PC-3 (cell line): ENCODE data around the gene PHEX. TPM values are rescaled to one million over a fixed set of nuclear protein-coding genes. Genes with fewer than 3 reads are reported as not detected.

ENCODE experiments used
- ATAC-seq: fragments of 200-7000 bp; cut with Tn5 transposase; 2 replicates; pipeline ENCODE4 v1.9.1; 2020; ENCODE audit warnings: mild to moderate bottlenecking, moderate library complexity
- BruUV-seq: library from RNA; stranded (reverse); fragments of 400-500 nt; replicated peaks from 2 replicates; lab custom pipeline; 2021; lab: Mats Ljungman, UMichigan
- CTCF ChIA-PET: fragments of 300-600 bp; sonication (Branson Sonifier 250); formaldehyde crosslinking; loops from one replicate; lab custom pipeline; 2022; ENCODE audit warnings: antibody characterized with exemption; lab: Charles Lee
- POLR2A ChIA-PET: fragments of 300-600 bp; sonication (Branson Sonifier 250); formaldehyde crosslinking; loops from one replicate; lab custom pipeline; 2022; ENCODE audit warnings: antibody characterized with exemption; ENCODE audit not compliant: unreplicated experiment; lab: Charles Lee
- DNase-seq: peaks from one replicate; pipeline ENCODE4 v3.0.0-alpha.2; 2015
- H2AFZ ChIP-seq: fragments of 300-600 bp; sonication (generic); 2 replicates; pipeline ENCODE4 v1.6.0; 2016; ENCODE audit warnings: antibody characterized with exemption, low read length
- H3F3A ChIP-seq: fragments of 300-600 bp; sonication (generic); one replicate; pipeline ENCODE4 v1.6.0; 2017; ENCODE audit warnings: antibody characterized with exemption, low read length, control low read depth, mild to moderate bottlenecking; ENCODE audit not compliant: unreplicated experiment
- H3K27ac ChIP-seq: fragments of 300-600 bp; sonication (generic); 2 replicates; pipeline ENCODE4 v1.5.1; 2016; ENCODE audit warnings: mild to moderate bottlenecking, low read length
- H3K27me3 ChIP-seq: fragments of 300-600 bp; sonication (generic); 2 replicates; pipeline ENCODE4 v1.6.1; 2016; ENCODE audit warnings: low read length, mixed read lengths
- H3K36me3 ChIP-seq: fragments of 300-600 bp; sonication (generic); 2 replicates; pipeline ENCODE4 v1.6.1; 2016; ENCODE audit warnings: low read depth, mixed run types, low read length, mixed read lengths
- H3K4me1 ChIP-seq: fragments of 300-600 bp; sonication (generic); 2 replicates; pipeline ENCODE4 v1.5.1; 2016; ENCODE audit warnings: low read length; ENCODE audit not compliant: insufficient read depth
- H3K4me2 ChIP-seq: fragments of 300-600 bp; sonication (generic); 2 replicates; pipeline ENCODE4 v1.6.0; 2016; ENCODE audit warnings: low read length
- H3K4me3 ChIP-seq: fragments of 300-600 bp; sonication (generic); 2 replicates; pipeline ENCODE4 v1.5.1; 2016; ENCODE audit warnings: mild to moderate bottlenecking, low read length, mixed read lengths
- H3K79me2 ChIP-seq: fragments of 300-600 bp; sonication (generic); 2 replicates; pipeline ENCODE4 v1.6.1; 2017; ENCODE audit warnings: low read length, mixed read lengths
- H3K9ac ChIP-seq: fragments of 300-600 bp; sonication (generic); 2 replicates; pipeline ENCODE4 v1.6.0; 2016; ENCODE audit warnings: mild to moderate bottlenecking, low read length
- H3K9me2 ChIP-seq: fragments of 300-600 bp; sonication (generic); replicated peaks from 2 replicates; pipeline ENCODE4 v1.6.1; 2016; ENCODE audit warnings: mixed run types, low read length, mixed read lengths
- H3K9me3 ChIP-seq: fragments of 300-600 bp; sonication (generic); 2 replicates; pipeline ENCODE4 v1.6.1; 2016; ENCODE audit warnings: low read length, mixed read lengths
- H4K20me1 ChIP-seq: fragments of 300-600 bp; sonication (generic); 2 replicates; pipeline ENCODE4 v1.6.1; 2016; ENCODE audit warnings: low read length, mixed read lengths
- EZH2 ChIP-seq: fragments of 300-600 bp; sonication (generic); IDR thresholded peaks from one replicate; pipeline ENCODE4 v1.6.1; 2017; ENCODE audit warnings: antibody characterized with exemption, mild to moderate bottlenecking, low read length; ENCODE audit not compliant: unreplicated experiment
- EZH2phosphoT487 ChIP-seq: fragments of 300-600 bp; sonication (generic); IDR thresholded peaks from 2 replicates; pipeline ENCODE4 v1.6.1; 2018; ENCODE audit warnings: mild to moderate bottlenecking, antibody characterized with exemption, low read length, borderline replicate concordance
- intact Hi-C: fragments of 100-400 bp; cut with micrococcal nuclease; formaldehyde crosslinking; loops from 2 replicates; pipeline ENCODE4 v1.9.0; 2023
- total RNA-seq: library from RNA; depleted of rRNA; stranded (reverse); fragments of >200 nt; gene quantifications from 2 replicates; pipeline ENCODE4 v1.2.3, GENCODE V29; 2014
- TF ChIP-seq, protein P1 (sequence below): fragments of 300-600 bp; sonication (generic); conservative IDR thresholded peaks from 2 replicates; pipeline ENCODE4 v1.5.1; 2017; ENCODE audit warnings: antibody characterized with exemption, low read depth, mild to moderate bottlenecking, low read length

The PHEX gene
- total RNA-seq, 1 experiment from 2014 or later = 0.62 TPM

DNA sequence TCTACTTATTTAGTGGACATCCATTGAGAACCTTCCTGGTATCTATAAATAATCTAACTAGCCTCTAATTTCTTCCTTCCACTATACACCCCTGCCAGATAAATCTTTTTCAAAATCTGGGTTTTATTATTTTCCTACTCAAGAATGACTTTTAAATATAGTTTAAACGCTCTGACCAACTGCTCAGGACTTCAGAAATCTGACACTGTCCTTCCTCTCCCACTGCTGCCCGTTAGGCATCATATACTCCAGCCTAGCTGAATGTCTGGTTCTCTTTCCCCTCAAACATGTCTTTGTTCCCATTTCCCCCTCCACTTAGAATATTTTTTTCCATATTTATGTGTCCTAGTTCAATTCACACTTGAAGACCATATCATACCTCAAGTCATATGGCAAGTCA is 205.4 kb downstream of the PHEX start:
- no peaks in the 10 kb centered on the region for H3K9me3 ChIP-seq
- ATAC-seq (no peak), DNase-seq (no peak)
- H3K4me2 ChIP-seq = no peak overlapping the region
- no peak overlapping the region for H3K9ac ChIP-seq
- no peaks in the 10 kb centered on the region for H3K4me1 ChIP-seq
- no peaks in the 10 kb centered on the region for H3K9me2 ChIP-seq
- BruUV-seq = no TSS peak
- CTCF ChIA-PET = no interaction called here
- H3F3A ChIP-seq = no peaks in the 10 kb centered on the region
- H4K20me1 ChIP-seq = no peaks in the 10 kb centered on the region
- H3K27me3 ChIP-seq = no peaks in the 10 kb centered on the region
- intact Hi-C loops = no loop called here
- no peak overlapping the region for H3K27ac ChIP-seq
- no peak overlapping the region for H3K4me3 ChIP-seq
- no peak for TF ChIP-seq EZH2phosphoT487
- H2AFZ ChIP-seq = no peak overlapping the region
- H3K36me3 ChIP-seq = no peaks in the 10 kb centered on the region
- no peaks in the 10 kb centered on the region for H3K79me2 ChIP-seq
- POLR2A ChIA-PET = no interaction called here

DNA sequence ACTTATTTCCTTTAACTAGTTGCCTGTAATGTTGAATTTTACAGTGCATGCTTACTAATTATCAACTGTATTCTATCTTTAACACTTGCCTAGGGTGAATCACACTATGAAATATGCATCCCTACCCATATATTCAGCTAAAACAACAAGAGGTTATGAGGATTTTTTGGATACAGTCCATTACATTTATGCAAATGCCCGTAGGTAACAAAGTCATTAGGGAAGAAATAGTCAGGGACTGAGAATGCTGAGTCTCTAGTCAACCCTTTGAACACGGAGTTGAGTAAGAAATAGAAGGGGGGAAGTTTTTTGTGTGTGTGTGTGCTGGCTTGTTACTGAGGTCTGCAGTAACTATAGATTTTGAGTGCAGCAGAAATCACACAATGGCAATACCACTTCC is 214.5 kb downstream of the PHEX start:
- Histone ChIP-seq H3K27me3 (no peaks in the 10 kb centered on the region), H3K4me2 (no peak overlapping the region), H4K20me1 (no peaks in the 10 kb centered on the region), H2AFZ (no peak overlapping the region), H3K27ac (no peak overlapping the region), H3K9me3 (no peaks in the 10 kb centered on the region), H3K79me2 (no peaks in the 10 kb centered on the region), H3K36me3 (no peaks in the 10 kb centered on the region), H3K9ac (no peak overlapping the region), H3K4me3 (no peak overlapping the region), H3K4me1 (no peaks in the 10 kb centered on the region), H3F3A (no peaks in the 10 kb centered on the region), H3K9me2 (no peaks in the 10 kb centered on the region)
- ATAC-seq (no peak), DNase-seq (no peak)
- BruUV-seq = no TSS peak
- intact Hi-C loops = no loop called here
- ChIA-PET POLR2A (no interaction called here), CTCF (no interaction called here)
- TF ChIP-seq, protein P1, sequence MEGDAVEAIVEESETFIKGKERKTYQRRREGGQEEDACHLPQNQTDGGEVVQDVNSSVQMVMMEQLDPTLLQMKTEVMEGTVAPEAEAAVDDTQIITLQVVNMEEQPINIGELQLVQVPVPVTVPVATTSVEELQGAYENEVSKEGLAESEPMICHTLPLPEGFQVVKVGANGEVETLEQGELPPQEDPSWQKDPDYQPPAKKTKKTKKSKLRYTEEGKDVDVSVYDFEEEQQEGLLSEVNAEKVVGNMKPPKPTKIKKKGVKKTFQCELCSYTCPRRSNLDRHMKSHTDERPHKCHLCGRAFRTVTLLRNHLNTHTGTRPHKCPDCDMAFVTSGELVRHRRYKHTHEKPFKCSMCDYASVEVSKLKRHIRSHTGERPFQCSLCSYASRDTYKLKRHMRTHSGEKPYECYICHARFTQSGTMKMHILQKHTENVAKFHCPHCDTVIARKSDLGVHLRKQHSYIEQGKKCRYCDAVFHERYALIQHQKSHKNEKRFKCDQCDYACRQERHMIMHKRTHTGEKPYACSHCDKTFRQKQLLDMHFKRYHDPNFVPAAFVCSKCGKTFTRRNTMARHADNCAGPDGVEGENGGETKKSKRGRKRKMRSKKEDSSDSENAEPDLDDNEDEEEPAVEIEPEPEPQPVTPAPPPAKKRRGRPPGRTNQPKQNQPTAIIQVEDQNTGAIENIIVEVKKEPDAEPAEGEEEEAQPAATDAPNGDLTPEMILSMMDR = no peak
- TF ChIP-seq EZH2 (no peak), EZH2phosphoT487 (no peak)

DNA sequence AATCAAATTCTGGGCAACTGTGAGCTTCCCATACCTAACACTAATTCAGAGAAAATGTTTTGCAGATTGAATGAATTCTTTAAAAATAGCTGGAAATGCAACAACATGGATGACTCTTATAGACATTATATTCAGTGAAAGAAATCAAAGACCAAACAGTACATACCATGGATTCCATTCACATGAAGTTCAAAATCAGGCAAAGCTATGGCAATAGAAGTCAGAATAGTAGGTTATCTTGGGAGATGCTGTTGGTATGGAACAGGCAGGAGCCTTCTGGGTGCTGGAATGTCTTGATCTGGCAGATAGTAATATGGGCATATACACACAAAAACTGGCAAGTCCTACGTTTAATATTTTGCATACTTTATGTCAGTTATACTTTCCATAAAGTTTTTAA is 215.0 kb downstream of the PHEX start:
- Histone ChIP-seq H4K20me1 (no peaks in the 10 kb centered on the region), H3K79me2 (no peaks in the 10 kb centered on the region), H2AFZ (no peak overlapping the region), H3F3A (no peaks in the 10 kb centered on the region), H3K4me2 (no peak overlapping the region), H3K9ac (no peak overlapping the region), H3K27me3 (no peaks in the 10 kb centered on the region), H3K4me3 (no peak overlapping the region), H3K9me2 (no peaks in the 10 kb centered on the region), H3K36me3 (no peaks in the 10 kb centered on the region), H3K4me1 (no peaks in the 10 kb centered on the region), H3K27ac (no peak overlapping the region), H3K9me3 (no peaks in the 10 kb centered on the region)
- ATAC-seq (no peak), DNase-seq (no peak)
- ChIA-PET POLR2A (no interaction called here), CTCF (no interaction called here)
- TF ChIP-seq EZH2phosphoT487 = no peak
- TF ChIP-seq, protein P1 = no peak
- no peak for TF ChIP-seq EZH2
- BruUV-seq = no TSS peak
- intact Hi-C loops = no loop called here
